Endothelial cell of umbilical vein (primary cell): ENCODE data around the gene ABR. TPM values are rescaled to one million over a fixed set of nuclear protein-coding genes. Genes with fewer than 3 reads are reported as not detected.

ENCODE experiments used
- BruUV-seq: library from RNA; stranded (reverse); fragments of 400-500 nt; replicated peaks from 2 replicates; lab custom pipeline; 2021; lab: Mats Ljungman, UMichigan
- CTCF ChIA-PET: fragments of 300-600, 350-600 bp; sonication (Branson Sonifier 250); formaldehyde crosslinking; loops from one replicate; lab custom pipeline; 2021; ENCODE audit warnings: antibody characterized with exemption, inconsistent platforms; lab: Charles Lee
- POLR2A ChIA-PET: fragments of 300-600, 350-600 bp; sonication (Branson Sonifier 250); formaldehyde crosslinking; loops from one replicate; lab custom pipeline; 2021; ENCODE audit warnings: antibody characterized with exemption, inconsistent platforms; lab: Charles Lee
- DNase-seq: peaks from one replicate; pipeline ENCODE4 v3.0.0-alpha.2; 2011; ENCODE audit warnings: low read depth, low spot score
- FAIRE-seq: peaks from 2 replicates; lab custom pipeline; 2011; peaks lifted over from hg19 to GRCh38; lab: Jason Lieb, UNC
- H2AFZ ChIP-seq: 2 replicates; pipeline ENCODE4 v1.6.0; 2012; ENCODE audit warnings: low read depth, low read length, control low read depth, inconsistent platforms
- H3K27ac ChIP-seq: 2 replicates; pipeline ENCODE4 v1.5.1; 2011; ENCODE audit warnings: low read depth, mild to moderate bottlenecking, control low read depth, low read length, moderate library complexity; ENCODE audit not compliant: insufficient read depth
- H3K27me3 ChIP-seq, 2 experiments: 2 replicates each; pipeline versions ENCODE4 v1.6.0 to v1.6.1; 2011; ENCODE audit warnings: low read length in 2 of 2, mixed read lengths in 1 of 2; ENCODE audit not compliant: control insufficient read depth in 2 of 2, insufficient read depth in 2 of 2
- H3K36me3 ChIP-seq, 2 experiments: 2 replicates in 1 of 2; 3 replicates in 1 of 2; pipeline ENCODE4 v1.5.1; 2011; ENCODE audit warnings: low read length in 2 of 2, mild to moderate bottlenecking in 1 of 2, moderate library complexity in 1 of 2; ENCODE audit not compliant: control insufficient read depth in 2 of 2, insufficient read depth in 2 of 2; ENCODE audit errors: extremely low read depth in 1 of 2
- H3K4me1 ChIP-seq: 3 replicates; pipeline ENCODE4 v1.5.1; 2011; ENCODE audit warnings: mild to moderate bottlenecking, low read length; ENCODE audit not compliant: control insufficient read depth, insufficient read depth; ENCODE audit errors: extremely low read depth
- H3K4me2 ChIP-seq: 2 replicates; pipeline ENCODE4 v1.6.1; 2011; ENCODE audit warnings: low read length, control low read depth, mixed read lengths; ENCODE audit not compliant: insufficient read depth
- H3K4me3 ChIP-seq, 3 experiments: fragments of 200-600 bp in 1 of 3; sonication (generic), shearing (Covaris generic) in 1 of 3; replicated peaks in 1 of 3; 2 replicates each; pipeline ENCODE4 v1.5.1; 2011 to 2016; ENCODE audit warnings: control low read depth in 3 of 3, low read length in 3 of 3, mild to moderate bottlenecking in 2 of 3, inconsistent platforms in 1 of 3, low read depth in 1 of 3, moderate library complexity in 1 of 3; ENCODE audit not compliant: insufficient read depth in 1 of 3
- H3K79me2 ChIP-seq: 2 replicates; pipeline ENCODE4 v1.6.0; 2012; ENCODE audit warnings: low read length, inconsistent platforms; ENCODE audit not compliant: control insufficient read depth, insufficient read depth
- H3K9ac ChIP-seq: replicated peaks from 2 replicates; pipeline ENCODE3; 2011; ENCODE audit warnings: low read length, control low read depth; ENCODE audit not compliant: insufficient read depth; ENCODE audit errors: extremely low read depth
- H3K9me1 ChIP-seq: replicated peaks from 3 replicates; pipeline ENCODE4 v1.6.0; 2011; ENCODE audit warnings: mild to moderate bottlenecking, low read length; ENCODE audit not compliant: control insufficient read depth, insufficient read depth; ENCODE audit errors: extremely low read depth
- H3K9me3 ChIP-seq: replicated peaks from 2 replicates; pipeline ENCODE4 v1.5.1; 2012; ENCODE audit warnings: low read length, inconsistent platforms; ENCODE audit not compliant: control insufficient read depth, insufficient read depth
- H4K20me1 ChIP-seq: replicated peaks from 2 replicates; pipeline ENCODE3; 2011; ENCODE audit warnings: mild to moderate bottlenecking, low read length; ENCODE audit not compliant: control insufficient read depth, insufficient read depth; ENCODE audit errors: extremely low read depth
- EZH2 ChIP-seq: IDR thresholded peaks from 2 replicates; pipeline ENCODE4 v1.6.1; 2012; ENCODE audit warnings: borderline replicate concordance, low read depth, mild to moderate bottlenecking, moderate library complexity, low read length, inconsistent platforms; ENCODE audit not compliant: severe bottlenecking
- FOS ChIP-seq: IDR thresholded peaks from 2 replicates; pipeline ENCODE4 v1.6.1; 2011; ENCODE audit warnings: mild to moderate bottlenecking, low read length, moderate library complexity, borderline replicate concordance; ENCODE audit not compliant: insufficient read depth
- GATA2 ChIP-seq: IDR thresholded peaks from 2 replicates; pipeline ENCODE4 v1.7.0; 2011; ENCODE audit warnings: low read depth, mild to moderate bottlenecking, moderate library complexity, mixed read lengths, low read length; ENCODE audit not compliant: insufficient read length, insufficient read depth
- JUN ChIP-seq: IDR thresholded peaks from 2 replicates; pipeline ENCODE4 v1.6.1; 2011; ENCODE audit warnings: borderline replicate concordance, low read depth; ENCODE audit not compliant: insufficient read length, insufficient read depth
- MYC ChIP-seq: IDR thresholded peaks from one replicate; pipeline ENCODE4 v1.6.1; 2011; ENCODE audit warnings: mild to moderate bottlenecking, low read depth, low read length
- POLR2A ChIP-seq: IDR thresholded peaks from 2 replicates; pipeline ENCODE4 v1.6.1; 2012; ENCODE audit warnings: low read depth, mild to moderate bottlenecking, control low read depth, low read length
- POLR2AphosphoS5 ChIP-seq: IDR thresholded peaks from 2 replicates; pipeline ENCODE4 v1.6.1; 2012; ENCODE audit warnings: low read depth, mild to moderate bottlenecking, control low read depth, low read length, moderate library complexity; ENCODE audit not compliant: insufficient read depth
- dilution Hi-C: fragments of 300-500 bp; cut with MboI; formaldehyde crosslinking; loops from one replicate; pipeline ENCODE4 v1.15.0; 2019; ENCODE audit warnings: low sequenced_read_pairs; ENCODE audit not compliant: extremely low pct_ligation_motif_present
- intact Hi-C: fragments of 100-400 bp; cut with micrococcal nuclease; formaldehyde crosslinking; loops from one replicate; pipeline ENCODE4 v1.10.0; 2022
- polyA plus RNA-seq, 4 experiments: library from polyadenylated mRNA; depleted of rRNA in 3 of 4; stranded (reverse) in 3 of 4; unstranded in 1 of 4; fragments of >200 nt; gene quantifications; 2 replicates each; pipeline versions ENCODE4 v1.2.1 to v1.2.3, GENCODE V29; 2011 to 2012; ENCODE audit warnings: missing spikeins in 1 of 4
- total RNA-seq: library from RNA; stranded (reverse); gene quantifications from 2 replicates; pipeline ENCODE4 v1.2.3, GENCODE V29; 2021
- TF ChIP-seq, protein P1 (sequence below): IDR thresholded peaks from 2 replicates; pipeline ENCODE4 v1.6.1; 2011; ENCODE audit not compliant: insufficient read depth, insufficient read length
- TF ChIP-seq, protein P2 (sequence below), 2 donors: IDR thresholded peaks; 1 replicate in 1 of 2; 2 replicates in 1 of 2; pipeline ENCODE4 v1.5.1; 2011; ENCODE audit warnings: low read length in 2 of 2, mild to moderate bottlenecking in 2 of 2, moderate library complexity in 2 of 2, control low read depth in 1 of 2, inconsistent platforms in 1 of 2, low read depth in 1 of 2; ENCODE audit not compliant: insufficient read depth in 1 of 2; ENCODE audit errors: extremely low read depth in 1 of 2

ABR gene
- total and polyA plus RNA-seq, 2 donors (not counting 3 experiments of a cell fraction or from before 2014, with no cell fraction given) = 83.5 to 96.8 TPM

DNA sequence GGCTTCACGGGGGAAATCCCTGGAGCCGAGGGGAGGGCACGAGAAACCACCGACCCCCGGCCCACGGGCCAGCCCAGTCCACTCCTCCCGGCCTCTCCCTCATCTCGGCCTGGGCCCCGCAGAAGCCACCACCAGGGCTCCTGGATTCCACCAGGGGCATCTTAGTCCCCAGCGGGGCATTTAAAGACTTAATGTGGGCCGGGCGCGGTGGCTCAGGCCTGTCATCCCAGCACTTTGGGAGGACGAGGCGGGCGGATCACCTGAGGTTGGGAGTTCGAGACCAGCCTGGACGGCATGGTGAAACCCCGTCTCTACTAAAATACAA is 24.1 kb upstream of the ABR start:
- intact Hi-C loops = no loop called here
- POLR2A ChIA-PET = no interaction called here
- H3K9ac ChIP-seq = peak overlapping the region; percentile 39

More for the DNA sequence above, 24.1 kb upstream of the ABR start:
- no peaks in the 10 kb centered on the region for H3K9me1 ChIP-seq
- TF ChIP-seq JUN = no peak
- no peak for TF ChIP-seq POLR2A
- no peak for TF ChIP-seq POLR2AphosphoS5
- TF ChIP-seq FOS = no peak
- TF ChIP-seq MYC = no peak
- TF ChIP-seq, protein P1, sequence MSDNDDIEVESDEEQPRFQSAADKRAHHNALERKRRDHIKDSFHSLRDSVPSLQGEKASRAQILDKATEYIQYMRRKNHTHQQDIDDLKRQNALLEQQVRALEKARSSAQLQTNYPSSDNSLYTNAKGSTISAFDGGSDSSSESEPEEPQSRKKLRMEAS = no peak
- TF ChIP-seq EZH2 = no peak
- no peak for TF ChIP-seq GATA2
- TF ChIP-seq, protein P2, sequence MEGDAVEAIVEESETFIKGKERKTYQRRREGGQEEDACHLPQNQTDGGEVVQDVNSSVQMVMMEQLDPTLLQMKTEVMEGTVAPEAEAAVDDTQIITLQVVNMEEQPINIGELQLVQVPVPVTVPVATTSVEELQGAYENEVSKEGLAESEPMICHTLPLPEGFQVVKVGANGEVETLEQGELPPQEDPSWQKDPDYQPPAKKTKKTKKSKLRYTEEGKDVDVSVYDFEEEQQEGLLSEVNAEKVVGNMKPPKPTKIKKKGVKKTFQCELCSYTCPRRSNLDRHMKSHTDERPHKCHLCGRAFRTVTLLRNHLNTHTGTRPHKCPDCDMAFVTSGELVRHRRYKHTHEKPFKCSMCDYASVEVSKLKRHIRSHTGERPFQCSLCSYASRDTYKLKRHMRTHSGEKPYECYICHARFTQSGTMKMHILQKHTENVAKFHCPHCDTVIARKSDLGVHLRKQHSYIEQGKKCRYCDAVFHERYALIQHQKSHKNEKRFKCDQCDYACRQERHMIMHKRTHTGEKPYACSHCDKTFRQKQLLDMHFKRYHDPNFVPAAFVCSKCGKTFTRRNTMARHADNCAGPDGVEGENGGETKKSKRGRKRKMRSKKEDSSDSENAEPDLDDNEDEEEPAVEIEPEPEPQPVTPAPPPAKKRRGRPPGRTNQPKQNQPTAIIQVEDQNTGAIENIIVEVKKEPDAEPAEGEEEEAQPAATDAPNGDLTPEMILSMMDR (IDR thresholded peaks at IDR 0.05; ENCODE audit: extremely low read depth in 1 of 2, insufficient read depth in 1 of 2, low read depth in 1 of 2, low read length in 2 of 2) = no peak
- peak overlapping the region; percentile 85 for H2AFZ ChIP-seq
- CTCF ChIA-PET = interaction anchor here (0.6 to 1.0 kb wide), 3 partner anchors 17 to 81 kb away, joined by 3 to 5 read pairs (median 4); no protein-coding TSS in a partner anchor
- H3K36me3 ChIP-seq = no peaks in the 10 kb centered on the region
- BruUV-seq = no TSS peak
- H3K4me1 ChIP-seq = peaks cover 4% of the 10 kb centered on the region
- DNase-seq = no peak
- no peaks in the 10 kb centered on the region for H3K79me2 ChIP-seq
- peak overlapping the region; percentile 86 for H3K4me2 ChIP-seq
- H3K4me3 ChIP-seq = peak overlapping the region; percentile 21 to 54 (median 44)
- no peak for FAIRE-seq
- dilution Hi-C loops = no loop called here
- H3K9me3 ChIP-seq = no peaks in the 10 kb centered on the region
- peaks cover under 1% of the 10 kb centered on the region in 2 experiments for H3K27me3 ChIP-seq
- no peaks in the 10 kb centered on the region for H4K20me1 ChIP-seq
- H3K27ac ChIP-seq = peak overlapping the region; percentile 22
